HG03066 (cell line): ENCODE results near the gene C7orf33.
"Not testable (repeated sequence)": the region's sequence is repeated elsewhere in the genome, so short reads cannot be mapped to it uniquely, and the experiment has no call there.

Source experiments
- ATAC-seq: cut with Tn5 transposase; IDR thresholded peaks from one replicate; pipeline ENCODE4 v1.9.1; 2021; ENCODE audit warnings: low read depth; ENCODE audit not compliant: unreplicated experiment

C7orf33 gene

GRCh38 chr7:148579366-148579765 is 11.2 kb upstream of the C7orf33 start:
- ATAC-seq = no peak

DNA sequence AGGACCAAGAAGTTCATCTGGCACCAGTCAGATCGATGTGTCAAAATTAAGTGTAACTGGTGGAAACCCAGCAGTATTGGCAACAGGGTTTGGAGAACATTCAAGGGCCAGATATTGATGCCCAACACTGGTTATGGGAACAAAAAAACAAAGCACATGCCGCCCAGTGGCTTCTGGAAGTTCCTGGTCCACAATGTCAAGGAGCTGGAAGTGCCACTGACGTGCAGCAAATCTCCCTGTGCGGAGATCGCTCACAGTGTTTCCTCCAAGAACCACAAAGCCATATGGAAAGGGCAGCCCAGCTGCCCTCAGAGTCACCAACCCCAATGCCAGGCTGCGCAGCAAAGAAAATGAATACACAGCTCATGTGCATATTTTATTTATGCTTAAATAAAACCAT is 10.1 kb upstream of the C7orf33 start:
- no peak for ATAC-seq

DNA sequence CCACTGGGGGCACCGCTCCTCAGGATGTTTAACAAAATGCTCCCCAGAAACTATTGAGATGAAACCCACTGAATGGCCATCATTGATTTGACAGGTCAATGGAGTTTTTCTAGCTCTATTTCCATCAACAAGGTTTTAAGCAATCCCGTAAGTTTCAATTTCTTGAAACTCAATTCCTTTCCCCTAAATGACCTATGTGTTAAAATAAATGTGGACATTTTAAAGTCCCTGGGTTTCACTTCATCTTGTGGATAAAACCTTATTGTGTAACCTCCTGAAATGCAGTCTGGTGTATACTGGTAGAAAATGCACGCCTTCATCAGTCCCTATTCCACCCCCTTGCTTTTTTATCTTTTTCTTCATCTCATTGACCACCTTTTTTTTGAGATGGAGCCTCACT is 8.9 kb upstream of the C7orf33 start:
- ATAC-seq = no peak

GRCh38 chr7:148584154-148584827 is 6.3 kb upstream of the C7orf33 start:
- ATAC-seq = peak; percentile 92

- ATAC-seq = no peak
Observed at GRCh38 chr7:148585399-148585798, 5.2 kb upstream of the C7orf33 start.

DNA sequence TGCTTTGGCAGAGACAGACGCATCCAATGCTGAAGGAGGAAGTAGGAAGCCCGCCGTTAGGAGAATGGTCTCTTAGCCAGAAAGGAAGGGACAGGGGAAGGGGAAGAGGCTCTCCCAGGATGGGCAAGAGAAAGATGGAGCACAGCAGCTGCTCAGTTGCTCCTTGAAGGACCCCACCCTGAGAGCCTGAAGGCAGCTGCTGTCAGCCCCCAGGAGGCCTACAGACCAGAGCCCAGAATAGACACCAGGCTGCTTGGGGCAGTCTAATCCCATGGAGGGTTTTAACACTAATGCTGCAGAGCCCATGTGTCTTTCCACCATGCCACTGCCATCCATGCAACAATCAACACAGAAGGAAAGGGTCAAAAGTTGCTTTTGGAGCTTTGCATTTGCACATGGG is 3.5 kb upstream of the C7orf33 start:
- ATAC-seq = no peak

DNA sequence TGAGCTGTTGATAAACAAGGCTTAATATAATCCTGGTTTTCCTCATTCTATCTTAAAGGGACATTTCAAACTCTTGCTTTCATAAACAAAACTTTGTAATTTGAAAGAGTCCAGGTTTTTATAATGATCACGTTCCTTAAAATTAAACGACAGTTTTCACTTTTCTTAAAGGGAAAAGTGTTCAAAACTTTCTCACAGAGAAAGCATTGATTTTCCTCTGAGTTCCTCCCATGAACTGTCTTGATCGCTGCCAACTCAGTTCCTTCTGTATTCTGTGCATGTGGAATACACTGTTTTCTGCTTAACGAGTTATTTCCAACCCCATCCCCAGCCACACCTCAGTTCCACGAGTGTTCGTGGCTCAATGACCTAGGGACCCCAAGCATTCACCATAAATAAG is 2.4 kb upstream of the C7orf33 start:
- no peak for ATAC-seq

DNA sequence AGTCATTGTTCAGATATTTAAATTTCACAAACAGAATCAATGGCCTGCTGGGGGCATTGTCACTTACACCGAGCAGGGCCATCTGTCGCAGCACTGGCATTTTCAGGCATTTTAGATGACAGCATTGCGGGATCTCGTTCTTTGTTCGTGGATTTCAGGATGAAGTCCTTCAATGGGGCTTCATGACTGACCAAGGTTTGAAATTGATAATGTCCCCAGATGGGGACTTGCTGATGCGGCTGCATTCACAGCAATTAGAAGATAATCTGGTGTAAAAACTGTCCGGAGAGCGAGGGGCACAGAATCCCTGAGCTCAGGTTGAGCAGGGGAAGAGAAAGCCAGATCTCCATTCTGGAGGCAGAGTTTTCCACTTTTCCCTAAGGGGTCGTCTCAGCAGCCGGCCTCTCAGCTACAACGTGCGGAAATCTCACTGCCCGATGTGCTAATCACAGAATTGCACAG is 1.9 kb upstream of the C7orf33 start:
- ATAC-seq = no peak

DNA sequence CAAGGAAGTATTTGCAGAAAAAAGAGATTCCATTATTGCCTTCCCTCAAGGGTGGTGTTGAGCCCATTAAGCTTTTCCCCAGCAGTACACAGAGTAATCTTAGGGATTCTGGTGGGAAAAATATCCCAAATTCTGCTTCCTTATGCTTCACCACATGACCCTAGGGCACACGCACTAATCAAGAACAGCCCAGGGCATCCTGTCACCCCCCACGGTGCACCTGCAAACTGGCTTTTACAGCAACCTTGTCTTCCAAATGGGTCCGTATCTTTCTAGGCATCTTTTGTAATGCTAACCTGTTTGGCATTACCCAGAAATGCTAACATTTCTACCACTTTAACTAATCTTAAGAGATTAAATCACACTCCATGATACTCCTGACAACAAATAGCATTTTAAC is 926 bp upstream of the C7orf33 start:
- ATAC-seq = no peak

DNA sequence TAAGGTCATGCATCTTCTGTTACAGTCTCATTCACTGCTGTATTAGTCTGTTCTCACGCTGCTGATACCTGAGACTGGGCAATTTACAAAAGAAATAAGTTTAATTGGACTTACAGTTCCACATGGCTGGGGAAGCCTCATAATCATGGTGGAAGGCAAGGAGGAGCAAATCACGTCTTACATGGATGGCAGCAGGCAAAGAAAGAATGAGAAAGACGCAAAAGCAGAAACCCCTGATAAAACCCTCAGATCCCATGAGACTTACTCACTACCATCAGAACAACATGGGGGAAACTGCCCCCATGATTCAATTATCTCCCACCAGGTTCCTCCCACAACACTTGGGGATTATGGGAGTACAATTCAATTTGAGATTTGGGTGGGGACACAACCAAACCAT is 5.8 kb downstream of the C7orf33 start:
- ATAC-seq = not testable (repeated sequence)

DNA sequence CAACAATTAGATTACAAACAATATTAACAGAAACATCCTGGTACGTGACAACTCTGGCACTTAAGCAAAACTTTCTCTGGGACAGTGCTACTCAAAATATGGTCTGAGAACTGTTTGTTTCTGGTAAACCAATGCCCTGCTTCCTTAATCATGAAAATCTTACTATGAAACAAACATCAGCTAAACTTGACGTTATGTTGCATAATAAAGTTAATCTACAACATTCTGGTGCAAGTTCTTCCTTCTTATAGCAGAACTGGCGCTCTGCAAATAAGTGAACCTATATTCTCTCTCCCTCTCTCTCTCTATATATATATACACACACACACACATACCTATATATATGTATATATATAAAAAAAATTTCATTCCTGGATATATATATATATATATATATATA is 7.8 kb downstream of the C7orf33 start:
- no peak for ATAC-seq

DNA sequence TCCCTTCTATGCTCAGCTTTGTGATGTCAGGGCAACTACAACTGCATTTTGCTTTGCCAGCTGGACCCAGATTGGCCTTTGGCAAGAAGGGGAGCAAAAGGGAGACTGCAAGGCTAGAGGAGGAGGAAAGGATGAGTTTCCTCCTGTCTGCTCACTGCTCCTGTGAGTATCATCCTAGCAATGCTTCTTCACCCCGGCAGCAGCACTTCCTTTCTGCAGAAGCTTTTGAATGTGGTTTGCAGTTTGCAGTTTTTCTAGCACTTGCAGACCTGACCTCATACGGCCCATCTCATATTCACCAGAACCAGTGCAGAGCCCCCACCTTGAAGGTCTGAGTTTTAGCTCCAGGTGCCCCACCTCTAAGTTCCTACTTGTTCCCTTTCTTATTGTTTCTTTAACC is 14.8 kb downstream of the C7orf33 start:
- ATAC-seq = no peak

DNA sequence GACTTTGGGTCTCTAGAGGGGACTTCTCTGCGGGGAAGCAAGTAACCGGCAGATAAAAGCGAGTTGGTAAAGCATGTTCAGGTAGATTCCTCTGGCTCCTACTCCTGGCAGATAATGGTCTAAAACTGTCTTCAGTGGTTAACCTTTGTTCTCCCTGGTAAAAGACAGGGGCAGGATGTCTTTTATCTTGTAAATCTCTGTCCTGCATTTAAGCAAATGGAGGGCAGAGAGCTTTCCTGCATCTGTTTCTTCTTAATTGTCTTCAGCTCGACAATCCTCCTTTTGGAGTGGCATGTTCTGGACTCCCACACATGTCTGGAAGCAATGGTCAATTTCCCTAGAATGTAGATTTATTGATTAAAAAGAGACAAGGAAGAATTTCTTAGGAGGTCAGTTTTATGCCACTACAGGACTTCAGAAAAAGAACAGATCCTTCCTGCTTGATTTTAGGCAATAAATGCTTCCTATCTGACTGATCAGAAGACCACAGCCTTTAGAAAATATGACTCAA is 16.6 kb downstream of the C7orf33 start:
- ATAC-seq = no peak

GRCh38 chr7:148609045-148609725 is 18.6 kb downstream of the C7orf33 start:
- ATAC-seq = no peak

- ATAC-seq = no peak
Observed at GRCh38 chr7:148611692-148612091, 21.1 kb downstream of the C7orf33 start.

- ATAC-seq = no peak
Observed at GRCh38 chr7:148615085-148615730, 24.6 kb downstream of the C7orf33 start.

GRCh38 chr7:148620749-148621359 is 30.3 kb downstream of the C7orf33 start:
- ATAC-seq = no peak

DNA sequence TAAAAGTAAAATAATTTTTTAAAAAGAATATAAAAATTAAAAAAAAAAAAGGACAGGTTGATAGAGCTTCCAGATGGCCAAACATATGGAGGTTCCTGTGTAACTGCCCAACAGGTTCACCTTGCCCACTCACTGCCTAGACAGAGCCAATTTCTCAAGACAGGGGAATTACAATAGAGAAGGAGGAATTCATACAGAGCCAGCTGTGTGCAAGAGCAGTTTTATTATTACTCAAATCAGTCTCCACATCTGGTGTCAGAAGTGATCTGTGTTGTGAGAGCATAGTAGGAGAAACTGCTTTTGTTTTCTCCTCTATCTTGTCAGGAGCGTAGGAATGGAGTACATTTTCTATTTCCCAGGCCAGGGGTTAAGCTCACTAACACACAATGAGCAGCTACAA is 31.0 kb downstream of the C7orf33 start:
- no peak for ATAC-seq

- ATAC-seq = no peak
Observed at GRCh38 chr7:148622887-148623585, 32.5 kb downstream of the C7orf33 start.

- ATAC-seq = no peak
Observed at GRCh38 chr7:148623586-148624282, 33.2 kb downstream of the C7orf33 start.
